ENCODE results near the gene ASTL.

The ASTL gene

DNA sequence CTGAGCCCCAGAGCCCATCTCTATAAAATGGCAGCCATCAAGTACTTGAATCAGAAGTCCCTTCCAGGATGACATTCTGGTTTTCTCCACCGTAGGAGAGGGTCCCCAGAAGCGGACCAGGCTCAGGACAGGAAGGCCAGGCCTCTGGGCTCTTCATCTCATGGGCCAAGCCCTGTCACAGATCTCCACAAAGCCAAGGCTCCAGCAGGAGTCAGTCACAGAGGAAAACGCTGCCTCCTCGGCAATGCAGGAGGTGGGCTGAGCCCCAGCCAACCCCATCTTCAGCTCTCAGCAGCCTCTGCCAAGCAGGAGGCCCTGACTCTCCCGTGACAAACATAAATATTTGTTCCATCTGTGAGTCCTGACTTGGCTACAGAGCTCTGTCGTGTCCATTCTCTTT is 64.1 kb downstream of the ASTL start:
- DNase-seq = no peak

DNA sequence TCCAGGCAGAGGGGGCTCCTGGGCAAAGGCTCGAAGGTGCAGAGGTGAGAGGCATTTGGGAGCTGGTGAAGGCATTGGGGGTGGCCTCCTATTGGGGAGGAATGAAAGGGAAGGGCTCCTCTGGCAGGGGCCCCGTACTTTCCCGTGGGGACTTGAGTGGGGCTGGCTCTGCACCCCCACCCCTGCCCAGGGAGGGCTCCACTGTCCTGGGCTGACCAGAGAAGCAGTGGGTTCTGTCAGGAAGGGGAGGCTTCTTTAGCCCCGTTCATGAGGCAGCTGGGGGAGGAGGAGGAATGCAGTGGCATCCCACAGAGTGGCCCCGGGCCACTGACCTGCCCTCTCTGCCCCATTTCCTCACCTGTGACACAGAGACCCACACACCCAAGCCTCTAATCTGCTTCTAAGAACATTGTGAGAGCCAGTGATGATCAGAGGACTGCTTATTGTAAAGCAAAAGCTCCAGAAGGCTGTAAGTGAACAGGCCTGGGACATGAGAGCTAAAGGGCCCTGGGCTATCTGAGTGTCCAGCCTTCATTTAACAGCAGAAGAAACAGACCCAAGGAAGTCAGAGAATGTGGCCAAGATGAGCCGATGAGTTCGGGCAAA is 65.0 kb downstream of the ASTL start:
- no peak for DNase-seq

Data from NCI-H1436 treated with DMSO at 0.1 percent for 48 hours (cell line).